Glutamatergic neuron (in vitro differentiated cells): ENCODE measurements around the gene CELF5. TPM values are rescaled to one million over a fixed set of nuclear protein-coding genes. Genes with fewer than 3 reads are reported as not detected.

Source experiments
- DNase-seq: peaks from one replicate; pipeline ENCODE4 v3.0.0; 2022
- H3K27ac Mint-ChIP-seq: one replicate; pipeline ENCODE4 v1.8.0; 2020; ENCODE audit warnings: mild to moderate bottlenecking, mixed read lengths, inconsistent platforms; ENCODE audit not compliant: unreplicated experiment
- H3K27me3 Mint-ChIP-seq: one replicate; pipeline ENCODE4 v1.8.0; 2020; ENCODE audit warnings: mild to moderate bottlenecking, moderate library complexity, mixed read lengths, inconsistent platforms; ENCODE audit not compliant: unreplicated experiment
- H3K36me3 Mint-ChIP-seq: one replicate; pipeline ENCODE4 v1.8.0; 2020; ENCODE audit warnings: mild to moderate bottlenecking, mixed read lengths, inconsistent platforms; ENCODE audit not compliant: unreplicated experiment
- H3K4me1 Mint-ChIP-seq: one replicate; pipeline ENCODE4 v1.8.0; 2020; ENCODE audit warnings: mild to moderate bottlenecking, low read depth, mixed read lengths, inconsistent platforms; ENCODE audit not compliant: unreplicated experiment
- H3K4me3 Mint-ChIP-seq: one replicate; pipeline ENCODE4 v1.8.0; 2020; ENCODE audit warnings: mild to moderate bottlenecking, mixed read lengths, inconsistent platforms; ENCODE audit not compliant: unreplicated experiment
- H3K9me3 Mint-ChIP-seq: one replicate; pipeline ENCODE4 v1.8.0; 2020; ENCODE audit warnings: mild to moderate bottlenecking, moderate library complexity, mixed read lengths, inconsistent platforms; ENCODE audit not compliant: unreplicated experiment
- total RNA-seq: library from RNA; stranded (reverse); fragmentation: NEBNext Ultra II Directional; extraction: Animal tissue kit (Norgen Biotek cat#: 25700); gene quantifications from one replicate; pipeline ENCODE4 v1.2.1, GENCODE V29; 2021; ENCODE audit not compliant: unreplicated experiment
- TF ChIP-seq, protein P1 (sequence below): fragments of 200-600 bp; sonication (generic); IDR thresholded peaks from one replicate; pipeline ENCODE4 v1.5.0; 2021; ENCODE audit not compliant: partially characterized antibody, unreplicated experiment

CELF5 gene
- total RNA-seq, 1 donor from 2014 or later: 12.5 TPM

DNA sequence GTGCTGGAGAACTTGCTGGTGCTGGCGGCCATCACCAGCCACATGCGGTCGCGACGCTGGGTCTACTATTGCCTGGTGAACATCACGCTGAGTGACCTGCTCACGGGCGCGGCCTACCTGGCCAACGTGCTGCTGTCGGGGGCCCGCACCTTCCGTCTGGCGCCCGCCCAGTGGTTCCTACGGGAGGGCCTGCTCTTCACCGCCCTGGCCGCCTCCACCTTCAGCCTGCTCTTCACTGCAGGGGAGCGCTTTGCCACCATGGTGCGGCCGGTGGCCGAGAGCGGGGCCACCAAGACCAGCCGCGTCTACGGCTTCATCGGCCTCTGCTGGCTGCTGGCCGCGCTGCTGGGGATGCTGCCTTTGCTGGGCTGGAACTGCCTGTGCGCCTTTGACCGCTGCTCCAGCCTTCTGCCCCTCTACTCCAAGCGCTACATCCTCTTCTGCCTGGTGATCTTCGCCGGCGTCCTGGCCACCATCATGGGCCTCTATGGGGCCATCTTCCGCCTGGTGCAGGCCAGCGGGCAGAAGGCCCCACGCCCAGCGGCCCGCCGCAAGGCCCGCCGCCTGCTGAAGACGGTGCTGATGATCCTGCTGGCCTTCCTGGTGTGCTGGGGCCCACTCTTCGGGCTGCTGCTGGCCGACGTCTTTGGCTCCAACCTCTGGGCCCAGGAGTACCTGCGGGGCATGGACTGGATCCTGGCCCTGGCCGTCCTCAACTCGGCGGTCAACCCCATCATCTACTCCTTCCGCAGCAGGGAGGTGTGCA, 45.3 kb upstream of the CELF5 start:
- Mint-ChIP-seq H3K27ac (no peak overlapping the region), H3K27me3 (peaks cover 2% of the 10 kb centered on the region), H3K4me1 (peaks cover 1% of the 10 kb centered on the region), H3K9me3 (peaks cover 2% of the 10 kb centered on the region), H3K4me3 (no peak overlapping the region), H3K36me3 (no peaks in the 10 kb centered on the region)
- TF ChIP-seq, protein P1, sequence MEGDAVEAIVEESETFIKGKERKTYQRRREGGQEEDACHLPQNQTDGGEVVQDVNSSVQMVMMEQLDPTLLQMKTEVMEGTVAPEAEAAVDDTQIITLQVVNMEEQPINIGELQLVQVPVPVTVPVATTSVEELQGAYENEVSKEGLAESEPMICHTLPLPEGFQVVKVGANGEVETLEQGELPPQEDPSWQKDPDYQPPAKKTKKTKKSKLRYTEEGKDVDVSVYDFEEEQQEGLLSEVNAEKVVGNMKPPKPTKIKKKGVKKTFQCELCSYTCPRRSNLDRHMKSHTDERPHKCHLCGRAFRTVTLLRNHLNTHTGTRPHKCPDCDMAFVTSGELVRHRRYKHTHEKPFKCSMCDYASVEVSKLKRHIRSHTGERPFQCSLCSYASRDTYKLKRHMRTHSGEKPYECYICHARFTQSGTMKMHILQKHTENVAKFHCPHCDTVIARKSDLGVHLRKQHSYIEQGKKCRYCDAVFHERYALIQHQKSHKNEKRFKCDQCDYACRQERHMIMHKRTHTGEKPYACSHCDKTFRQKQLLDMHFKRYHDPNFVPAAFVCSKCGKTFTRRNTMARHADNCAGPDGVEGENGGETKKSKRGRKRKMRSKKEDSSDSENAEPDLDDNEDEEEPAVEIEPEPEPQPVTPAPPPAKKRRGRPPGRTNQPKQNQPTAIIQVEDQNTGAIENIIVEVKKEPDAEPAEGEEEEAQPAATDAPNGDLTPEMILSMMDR: no peak
- no peak for DNase-seq

DNA sequence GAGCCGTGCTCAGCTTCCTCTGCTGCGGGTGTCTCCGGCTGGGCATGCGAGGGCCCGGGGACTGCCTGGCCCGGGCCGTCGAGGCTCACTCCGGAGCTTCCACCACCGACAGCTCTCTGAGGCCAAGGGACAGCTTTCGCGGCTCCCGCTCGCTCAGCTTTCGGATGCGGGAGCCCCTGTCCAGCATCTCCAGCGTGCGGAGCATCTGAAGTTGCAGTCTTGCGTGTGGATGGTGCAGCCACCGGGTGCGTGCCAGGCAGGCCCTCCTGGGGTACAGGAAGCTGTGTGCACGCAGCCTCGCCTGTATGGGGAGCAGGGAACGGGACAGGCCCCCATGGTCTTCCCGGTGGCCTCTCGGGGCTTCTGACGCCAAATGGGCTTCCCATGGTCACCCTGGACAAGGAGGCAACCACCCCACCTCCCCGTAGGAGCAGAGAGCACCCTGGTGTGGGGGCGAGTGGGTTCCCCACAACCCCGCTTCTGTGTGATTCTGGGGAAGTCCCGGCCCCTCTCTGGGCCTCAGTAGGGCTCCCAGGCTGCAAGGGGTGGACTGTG, 44.6 kb upstream of the CELF5 start:
- H3K36me3 Mint-ChIP-seq: no peaks in the 10 kb centered on the region
- H3K27ac Mint-ChIP-seq: no peak overlapping the region
- TF ChIP-seq, protein P1: no peak
- H3K9me3 Mint-ChIP-seq: peaks cover 2% of the 10 kb centered on the region
- DNase-seq: no peak
- peaks cover 1% of the 10 kb centered on the region for H3K4me1 Mint-ChIP-seq
- peaks cover 2% of the 10 kb centered on the region for H3K27me3 Mint-ChIP-seq
- H3K4me3 Mint-ChIP-seq: no peak overlapping the region

DNA sequence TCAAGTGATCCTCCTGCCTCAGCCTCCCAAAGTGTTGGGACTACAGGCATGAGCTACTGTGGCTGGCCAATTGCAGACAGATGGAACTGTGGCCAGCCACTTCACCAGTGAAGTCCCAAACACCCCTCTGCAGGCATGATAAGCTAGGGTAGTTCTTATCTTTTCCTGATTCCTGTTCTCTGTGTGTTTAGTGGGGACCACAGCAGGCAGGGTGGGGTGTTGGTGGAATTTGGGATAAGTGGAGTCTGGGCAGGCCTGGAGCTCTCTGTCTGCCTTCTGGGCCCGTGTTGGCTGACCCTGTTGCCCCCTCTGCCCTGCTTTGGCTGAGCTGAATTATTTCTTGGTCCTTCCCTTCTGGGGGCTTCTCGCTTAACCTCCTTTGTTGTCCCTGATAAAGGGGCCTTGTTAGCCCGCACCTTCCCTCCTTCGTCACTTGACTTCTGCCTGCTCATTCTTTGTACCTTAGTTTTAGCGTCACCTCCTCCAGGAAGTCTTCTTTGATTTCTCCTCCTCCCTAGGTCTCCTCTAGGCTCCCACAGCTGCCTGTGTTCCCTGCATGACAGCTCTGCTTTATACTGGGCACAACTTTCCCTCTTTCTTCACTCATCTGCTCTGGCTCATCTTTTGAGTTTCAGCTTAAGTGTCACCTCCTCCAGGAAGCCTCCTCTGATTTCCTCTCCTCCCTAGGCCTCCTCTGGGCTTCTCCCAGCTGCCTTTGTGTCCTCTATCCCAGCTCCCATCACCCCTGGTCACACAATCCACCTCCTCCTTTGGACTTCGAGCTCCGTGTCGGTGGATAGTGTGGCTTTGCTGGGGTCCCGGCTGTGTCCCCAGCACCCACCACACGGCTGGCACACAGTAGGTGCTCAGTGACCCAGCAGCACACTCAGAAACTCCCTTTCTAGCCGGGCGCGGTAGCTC, 40.5 kb upstream of the CELF5 start:
- Mint-ChIP-seq H3K4me3 (peak overlapping the region; percentile 97), H3K9me3 (peaks cover 8% of the 10 kb centered on the region), H3K4me1 (peaks cover 10% of the 10 kb centered on the region), H3K27ac (peak overlapping the region; percentile 38), H3K27me3 (peaks cover 12% of the 10 kb centered on the region), H3K36me3 (no peaks in the 10 kb centered on the region)
- TF ChIP-seq, protein P1: no peak
- DNase-seq: no peak

DNA sequence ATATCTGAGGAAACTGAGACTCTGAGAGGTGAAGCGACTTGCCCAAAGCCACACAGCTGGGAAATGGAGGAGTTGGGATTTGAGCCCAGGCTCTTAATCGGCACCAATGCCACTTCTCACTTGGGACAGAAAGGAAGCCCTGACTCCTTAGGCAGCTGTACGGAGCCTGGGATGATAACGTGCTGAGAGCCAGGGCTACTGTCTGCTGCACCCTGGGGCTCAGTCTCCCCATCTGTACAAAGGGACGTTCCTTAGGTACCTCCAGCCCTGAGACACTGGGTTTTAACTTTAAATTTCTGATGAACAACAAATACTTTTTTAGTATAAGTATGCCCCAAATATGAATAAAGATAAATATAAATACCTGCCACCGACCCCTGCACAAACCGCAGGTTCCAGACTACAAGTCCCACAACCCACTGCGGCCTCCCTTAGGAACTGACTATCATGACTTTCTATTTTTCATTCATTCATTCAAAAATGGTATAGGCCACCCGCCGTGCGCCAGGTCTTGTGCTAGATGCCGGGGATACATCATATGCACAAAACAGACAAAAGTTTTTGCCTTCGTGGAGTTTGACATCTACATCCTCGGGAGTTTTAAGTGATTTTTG, 39.5 kb upstream of the CELF5 start:
- peaks cover 15% of the 10 kb centered on the region for H3K27me3 Mint-ChIP-seq
- peak overlapping the region; percentile 97 for H3K4me3 Mint-ChIP-seq
- peak overlapping the region; percentile 89 for H3K27ac Mint-ChIP-seq
- H3K36me3 Mint-ChIP-seq: no peaks in the 10 kb centered on the region
- peaks cover 10% of the 10 kb centered on the region for H3K4me1 Mint-ChIP-seq
- TF ChIP-seq, protein P1: no peak
- peak; percentile 70 for DNase-seq
- H3K9me3 Mint-ChIP-seq: peaks cover 8% of the 10 kb centered on the region
